Muscle of leg (tissue), 11 donors: ENCODE data around the gene RDH12. TPM values are rescaled to one million over a fixed set of nuclear protein-coding genes. Genes with fewer than 3 reads are reported as not detected.

ENCODE experiments used
- DNase-seq: peaks from one replicate; pipeline ENCODE4 v3.0.0; 2013
- H3K27ac ChIP-seq: one replicate; pipeline ENCODE4 v1.5.1; 2013; ENCODE audit warnings: mild to moderate bottlenecking, low read length, control low read depth
- H3K27me3 ChIP-seq: one replicate; pipeline ENCODE4 v1.6.1; 2013; ENCODE audit warnings: low read length; ENCODE audit not compliant: control insufficient read depth, insufficient read depth
- H3K36me3 ChIP-seq: one replicate; pipeline ENCODE4 v1.6.1; 2013; ENCODE audit warnings: low read length; ENCODE audit not compliant: control insufficient read depth, insufficient read depth
- H3K4me1 ChIP-seq: one replicate; pipeline ENCODE4 v1.6.1; 2013; ENCODE audit warnings: low read length; ENCODE audit not compliant: control insufficient read depth, insufficient read depth
- H3K4me3 ChIP-seq: one replicate; pipeline ENCODE4 v1.5.1; 2013; ENCODE audit warnings: low read length, control low read depth
- H3K9me3 ChIP-seq: replicated peaks from 2 replicates; pipeline ENCODE4 v1.6.1; 2013; ENCODE audit warnings: low read depth, low read length; ENCODE audit not compliant: control insufficient read depth
- WGBS: methylation state at CpG from one replicate; pipeline ENCODE4 v1.1.5; 2013; ENCODE audit warnings: missing lambda C conversion rate; ENCODE audit not compliant: insufficient coverage; 5-methylcytosine and 5-hydroxymethylcytosine counted together
- polyA plus RNA-seq, 8 donors: library from polyadenylated mRNA; unstranded; fragments of 120-200 nt; gene quantifications; one replicate each; pipeline versions ENCODE4 v1.2.1 to v1.2.3, GENCODE V29; 2013; ENCODE audit warnings: inconsistent platforms in 1 of 8, low replicate concordance in 1 of 8; ENCODE audit not compliant: insufficient read length in 8 of 8, insufficient read depth in 1 of 8
- total RNA-seq: library from RNA; stranded (reverse); fragments of 120-200 nt; gene quantifications from one replicate; pipeline ENCODE4 v1.2.4, GENCODE V29; 2013

Gene RDH12
- total and polyA plus RNA-seq, 9 donors: 0.30 to 1.2 (median 0.64) TPM

GRCh38 chr14:67675219-67675582, 26.5 kb upstream of the RDH12 start:
- WGBS: 8% methylated on average over 12 of the region's 16 CpGs
- Histone ChIP-seq H3K36me3 (peaks cover 21% of the 10 kb centered on the region), H3K9me3 (no peaks in the 10 kb centered on the region), H3K27me3 (no peaks in the 10 kb centered on the region), H3K4me1 (peaks cover 17% of the 10 kb centered on the region), H3K27ac (peak overlapping the region; percentile 99), H3K4me3 (peak overlapping the region; percentile 89)
- no peak for DNase-seq

- H3K4me1 ChIP-seq: peaks cover 8% of the 10 kb centered on the region
Observed at GRCh38 chr14:67679006-67679405, 22.7 kb upstream of the RDH12 start.

GRCh38 chr14:67680121-67680602, 21.5 kb upstream of the RDH12 start:
- Histone ChIP-seq H3K36me3 (peaks cover 42% of the 10 kb centered on the region), H3K27me3 (no peaks in the 10 kb centered on the region), H3K4me1 (peaks cover 6% of the 10 kb centered on the region), H3K9me3 (no peaks in the 10 kb centered on the region), H3K4me3 (no peak overlapping the region), H3K27ac (no peak overlapping the region)
- DNase-seq: no peak
- 100% methylated on average over 2 of the region's 3 CpGs for WGBS

More at GRCh38 chr14:67679006-67679405, 22.7 kb upstream of the RDH12 start:
- H3K27me3 ChIP-seq: no peaks in the 10 kb centered on the region
- 100% methylated on average over 1 of the region's 2 CpGs for WGBS
- no peaks in the 10 kb centered on the region for H3K9me3 ChIP-seq
- peaks cover 38% of the 10 kb centered on the region for H3K36me3 ChIP-seq
- no peak overlapping the region for H3K4me3 ChIP-seq
- H3K27ac ChIP-seq: no peak overlapping the region
- DNase-seq: no peak

- no peaks in the 10 kb centered on the region for H3K27me3 ChIP-seq
- peaks cover 50% of the 10 kb centered on the region for H3K36me3 ChIP-seq
Observed at GRCh38 chr14:67680941-67681340, 20.7 kb upstream of the RDH12 start.

GRCh38 chr14:67683842-67684241, 17.8 kb upstream of the RDH12 start:
- H3K4me1 ChIP-seq: no peaks in the 10 kb centered on the region
- no peak overlapping the region for H3K27ac ChIP-seq
- no peaks in the 10 kb centered on the region for H3K9me3 ChIP-seq
- H3K27me3 ChIP-seq: no peaks in the 10 kb centered on the region
- H3K36me3 ChIP-seq: peaks cover 55% of the 10 kb centered on the region
- no peak overlapping the region for H3K4me3 ChIP-seq
- DNase-seq: no peak

More at GRCh38 chr14:67680941-67681340, 20.7 kb upstream of the RDH12 start:
- no peak overlapping the region for H3K4me3 ChIP-seq
- no peaks in the 10 kb centered on the region for H3K9me3 ChIP-seq
- WGBS: 80% methylated on average over 1 of the region's 2 CpGs
- no peak overlapping the region for H3K27ac ChIP-seq
- DNase-seq: no peak
- no peaks in the 10 kb centered on the region for H3K4me1 ChIP-seq

- 88% methylated on average over 3 of the region's 4 CpGs for WGBS
- no peak overlapping the region for H3K4me3 ChIP-seq
- H3K27ac ChIP-seq: no peak overlapping the region
- H3K9me3 ChIP-seq: no peaks in the 10 kb centered on the region
- peaks cover 67% of the 10 kb centered on the region for H3K36me3 ChIP-seq
- H3K27me3 ChIP-seq: no peaks in the 10 kb centered on the region
- DNase-seq: no peak
- peaks cover 8% of the 10 kb centered on the region for H3K4me1 ChIP-seq
Observed at GRCh38 chr14:67690011-67690410, 11.7 kb upstream of the RDH12 start.

GRCh38 chr14:67694791-67695393, 6.8 kb upstream of the RDH12 start:
- WGBS: under 1% methylated on average over 17 of the region's 21 CpGs
- Histone ChIP-seq H3K9me3 (no peaks in the 10 kb centered on the region), H3K4me3 (peak overlapping the region; percentile 80), H3K27me3 (no peaks in the 10 kb centered on the region), H3K36me3 (peaks cover 25% of the 10 kb centered on the region), H3K27ac (peak overlapping the region; percentile 96), H3K4me1 (peaks cover 8% of the 10 kb centered on the region)
- peak; percentile 92 for DNase-seq

- Histone ChIP-seq H3K36me3 (peaks cover 19% of the 10 kb centered on the region), H3K4me1 (peaks cover 8% of the 10 kb centered on the region), H3K27me3 (no peaks in the 10 kb centered on the region), H3K9me3 (no peaks in the 10 kb centered on the region), H3K27ac (peak within 1 kb of the TSS; percentile 96), H3K4me3 (peak within 1 kb of the TSS; percentile 80)
- peak; percentile 97 for DNase-seq
- WGBS: 0% methylated on average over 22 of the region's 25 CpGs
Observed at GRCh38 chr14:67695394-67695949, 6.2 kb upstream of the RDH12 start, which contains the start of gene RDH11. TSS of gene RDH11 (minus strand) at chr14:67695764. CDS start at chr14:67695703, 61 bp downstream.

- Histone ChIP-seq H3K9me3 (no peaks in the 10 kb centered on the region), H3K4me1 (peaks cover 8% of the 10 kb centered on the region), H3K27me3 (no peaks in the 10 kb centered on the region), H3K36me3 (peaks cover 6% of the 10 kb centered on the region), H3K4me3 (no peak overlapping the region), H3K27ac (no peak overlapping the region)
- no peak for DNase-seq
- WGBS: 59% methylated on average over 1 of the region's 4 CpGs
Observed at GRCh38 chr14:67697006-67697405, 4.7 kb upstream of the RDH12 start.

- Histone ChIP-seq H3K9me3 (no peaks in the 10 kb centered on the region), H3K36me3 (no peaks in the 10 kb centered on the region), H3K27ac (no peak overlapping the region), H3K27me3 (no peaks in the 10 kb centered on the region), H3K4me1 (peaks cover 8% of the 10 kb centered on the region), H3K4me3 (no peak overlapping the region)
- DNase-seq: no peak
- no CpG with 5 or more reads among the region's 1 CpG for WGBS
Observed at GRCh38 chr14:67698179-67698578, 3.5 kb upstream of the RDH12 start.
